SJSA1 (cell line): Measurements from ENCODE around the gene ZNF787. TPM values are rescaled to one million over a fixed set of nuclear protein-coding genes. Genes with fewer than 3 reads are reported as not detected.
"Not testable (repeated sequence)": the region's sequence is repeated elsewhere in the genome, so short reads cannot be mapped to it uniquely, and the experiment has no call there.

Experiments used
- DNase-seq, 2 experiments: peaks; one replicate each; pipeline ENCODE4 v3.0.0-alpha.2; 2015 to 2020; ENCODE audit warnings: low spot score in 2 of 2, low read depth in 1 of 2
- H3K27ac ChIP-seq: fragments of 250-450 bp; sonication (Bioruptor Pico); 2 replicates; pipeline ENCODE4 v1.5.1; 2020; ENCODE audit warnings: mild to moderate bottlenecking, moderate library complexity
- H3K27me3 ChIP-seq: fragments of 250-450 bp; sonication (Bioruptor Pico); replicated peaks from 2 replicates; pipeline ENCODE4 v1.5.1; 2020; ENCODE audit warnings: mild to moderate bottlenecking, moderate library complexity
- H3K36me3 ChIP-seq: fragments of 250-450 bp; sonication (Bioruptor Pico); 2 replicates; pipeline ENCODE4 v1.5.1; 2020; ENCODE audit warnings: mild to moderate bottlenecking
- H3K4me1 ChIP-seq: fragments of 250-450 bp; sonication (Bioruptor Pico); replicated peaks from 2 replicates; pipeline ENCODE4 v1.6.1; 2021; ENCODE audit warnings: mild to moderate bottlenecking
- H3K4me3 ChIP-seq: fragments of 250-450 bp; sonication (Bioruptor Pico); 2 replicates; pipeline ENCODE4 v1.5.1; 2020; ENCODE audit warnings: mild to moderate bottlenecking
- H3K9me3 ChIP-seq: fragments of 250-450 bp; sonication (Bioruptor Pico); replicated peaks from 2 replicates; pipeline ENCODE4 v1.5.1; 2020; ENCODE audit warnings: mild to moderate bottlenecking
- total RNA-seq: library from RNA; depleted of rRNA; stranded (reverse); fragments of >200 nt; shearing (Covaris generic); gene quantifications from 2 replicates; pipeline ENCODE4 v1.2.3, GENCODE V29; 2014

ZNF787 gene
- total RNA-seq, 1 experiment from 2014 or later: 26.2 TPM

DNA sequence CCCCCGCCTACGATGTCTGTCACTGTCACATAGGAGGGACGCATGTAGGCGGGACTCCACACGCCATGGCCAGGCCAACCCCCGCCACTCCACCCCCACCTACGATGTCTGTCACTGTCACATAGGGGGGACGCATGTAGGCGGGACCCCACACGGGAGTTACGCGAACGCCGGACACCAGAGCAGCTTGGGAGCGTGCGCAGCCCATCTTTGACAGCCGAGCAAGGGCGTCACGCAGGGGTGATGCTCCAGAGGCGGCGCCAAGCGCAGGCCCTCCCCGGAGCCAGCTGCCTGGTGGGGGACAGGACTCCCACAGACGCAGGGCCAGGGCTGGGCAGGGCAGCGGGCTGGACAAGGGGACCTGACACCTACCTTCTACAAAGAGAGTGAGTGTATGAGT, 20.0 kb downstream of the ZNF787 start:
- no peaks in the 10 kb centered on the region for H3K4me1 ChIP-seq
- DNase-seq: no peak
- no peak overlapping the region for H3K4me3 ChIP-seq
- H3K27me3 ChIP-seq: no peaks in the 10 kb centered on the region
- H3K36me3 ChIP-seq: peaks cover 53% of the 10 kb centered on the region
- no peak overlapping the region for H3K27ac ChIP-seq
- peaks cover 12% of the 10 kb centered on the region for H3K9me3 ChIP-seq

DNA sequence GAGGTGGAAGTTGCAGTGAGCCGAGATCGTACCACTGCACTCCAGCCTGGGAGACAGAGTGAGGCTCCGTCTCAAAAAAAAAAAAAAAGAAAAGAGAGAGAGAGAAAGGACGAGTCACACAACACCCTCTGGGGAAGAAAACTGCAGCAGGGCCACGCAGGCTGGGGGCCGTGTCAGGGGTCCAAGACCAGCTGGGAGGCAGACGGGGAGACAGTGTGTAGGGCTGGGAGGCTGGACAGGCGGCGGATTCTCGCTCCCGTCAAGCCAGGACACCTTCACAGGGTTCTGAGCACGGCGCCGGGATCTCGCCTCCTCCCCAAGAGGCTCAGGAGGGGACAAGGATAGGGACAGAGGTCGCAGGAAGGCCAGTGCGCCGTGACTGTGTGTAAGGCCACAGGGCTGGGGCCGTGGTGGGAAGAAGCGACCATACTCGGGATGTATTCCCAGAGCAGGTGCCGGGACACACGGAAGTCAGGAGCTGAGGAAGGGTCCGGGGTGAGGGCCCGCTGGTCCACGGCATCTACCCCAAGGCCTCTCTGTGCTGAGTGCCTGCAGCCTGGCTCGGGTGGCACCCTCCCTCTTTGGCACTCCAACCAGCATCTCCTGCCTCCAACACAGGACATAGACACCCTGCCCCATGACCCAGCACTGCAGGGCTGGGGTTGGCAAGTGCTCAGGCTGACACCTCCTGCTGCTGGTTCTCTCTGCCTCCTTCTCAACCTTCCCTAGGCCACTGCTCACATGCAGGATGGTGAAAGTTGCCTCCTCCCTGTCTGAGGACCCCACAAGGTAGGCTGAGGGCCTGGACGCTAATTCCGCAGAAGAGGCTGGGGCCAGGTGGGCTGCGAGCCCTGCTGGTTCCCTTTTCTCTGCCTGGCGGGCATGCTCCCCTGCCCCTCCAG, 21.2 kb downstream of the ZNF787 start:
- H3K27ac ChIP-seq: no peak overlapping the region
- peaks cover 22% of the 10 kb centered on the region for H3K9me3 ChIP-seq
- H3K27me3 ChIP-seq: no peaks in the 10 kb centered on the region
- no peaks in the 10 kb centered on the region for H3K4me1 ChIP-seq
- no peak overlapping the region for H3K4me3 ChIP-seq
- DNase-seq: no peak
- peaks cover 58% of the 10 kb centered on the region for H3K36me3 ChIP-seq

DNA sequence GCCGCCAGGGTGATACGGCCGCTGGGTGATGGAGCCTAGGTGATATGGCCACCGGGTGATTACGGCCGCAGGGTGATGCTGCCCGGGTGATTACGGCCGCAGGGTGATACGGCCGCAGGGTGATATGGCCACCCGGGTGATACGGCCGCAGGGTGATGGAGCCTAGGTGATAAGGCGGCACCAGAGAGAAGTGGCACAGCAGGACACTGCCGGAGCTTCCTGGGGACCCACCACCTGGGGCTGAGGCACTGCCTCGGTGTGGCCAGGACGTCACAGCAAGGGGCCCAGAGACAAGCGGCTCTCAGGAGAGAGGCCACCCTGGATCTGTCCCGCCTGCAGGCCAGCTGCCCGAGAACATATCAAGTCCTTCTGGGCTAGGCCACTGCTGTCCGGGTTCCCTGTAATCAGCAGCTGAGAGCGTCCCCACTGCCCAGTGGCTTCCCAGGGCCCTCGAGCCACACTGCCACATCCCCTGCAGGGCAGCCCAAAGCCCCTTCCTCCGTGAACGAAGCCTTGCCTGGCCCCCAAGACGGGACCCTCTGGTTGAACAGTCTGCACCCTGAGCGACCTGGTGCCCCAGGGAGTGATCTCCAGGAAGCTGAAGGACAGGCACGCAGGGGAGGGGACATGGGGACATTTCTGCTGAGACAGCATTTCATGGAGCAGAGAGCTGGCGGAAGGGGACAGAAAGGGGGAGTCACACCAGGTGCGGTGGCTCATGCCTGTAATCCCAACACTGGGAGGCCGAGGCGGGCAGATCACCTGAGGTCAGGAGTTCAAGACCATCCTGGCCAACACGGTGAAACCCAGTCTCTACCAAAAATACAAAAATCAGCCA, 22.1 kb downstream of the ZNF787 start:
- Histone ChIP-seq H3K27ac (no peak overlapping the region), H3K4me3 (no peak overlapping the region), H3K36me3 (peaks cover 59% of the 10 kb centered on the region), H3K9me3 (peaks cover 22% of the 10 kb centered on the region), H3K27me3 (no peaks in the 10 kb centered on the region), H3K4me1 (no peaks in the 10 kb centered on the region)
- DNase-seq: no peak

DNA sequence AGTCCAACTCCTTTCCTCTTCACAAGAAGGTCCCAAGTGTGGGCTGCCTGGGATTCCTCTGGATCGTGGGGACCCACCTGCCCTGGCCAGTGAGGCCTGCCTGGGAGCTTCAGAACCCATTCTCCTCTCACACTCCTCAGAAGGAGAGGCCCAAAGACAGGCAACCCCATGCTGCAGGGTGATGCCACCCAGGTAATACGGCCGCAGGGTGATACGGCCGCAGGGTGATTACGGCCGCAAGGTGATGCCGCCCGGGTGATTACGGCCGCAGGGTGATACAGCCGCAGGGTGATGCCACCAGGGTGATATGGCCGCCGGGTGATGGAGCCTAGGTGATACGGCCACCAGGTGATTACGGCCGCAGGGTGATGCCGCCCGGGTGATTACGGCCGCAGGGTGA, 22.9 kb downstream of the ZNF787 start:
- H3K9me3 ChIP-seq: peaks cover 22% of the 10 kb centered on the region
- peaks cover 63% of the 10 kb centered on the region for H3K36me3 ChIP-seq
- H3K27me3 ChIP-seq, DNase-seq, H3K4me3 ChIP-seq, H3K27ac ChIP-seq, H3K4me1 ChIP-seq: not testable (repeated sequence)

DNA sequence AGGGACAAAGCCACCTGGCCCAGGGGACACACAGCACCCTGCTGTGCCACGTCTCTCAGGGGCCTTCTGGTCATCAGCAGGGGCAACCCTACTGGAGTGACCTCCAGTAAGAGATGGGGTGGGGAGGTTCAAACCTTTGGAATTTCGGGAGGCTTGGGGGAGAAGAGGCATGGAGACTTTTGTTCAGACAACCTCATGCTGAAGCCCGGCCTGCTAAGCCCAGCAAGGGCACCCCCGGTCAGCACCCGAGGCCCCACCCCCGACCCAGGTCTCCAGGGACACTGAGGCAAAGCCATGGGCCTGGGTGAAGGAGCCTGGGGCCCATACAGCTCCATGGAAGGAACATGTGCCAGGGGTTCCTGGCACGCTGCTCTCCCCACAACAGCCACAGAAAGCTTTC, 23.3 kb downstream of the ZNF787 start:
- DNase-seq: no peak
- peaks cover 23% of the 10 kb centered on the region for H3K9me3 ChIP-seq
- peaks cover 61% of the 10 kb centered on the region for H3K36me3 ChIP-seq
- H3K4me3 ChIP-seq: no peak overlapping the region
- no peaks in the 10 kb centered on the region for H3K27me3 ChIP-seq
- H3K4me1 ChIP-seq: no peaks in the 10 kb centered on the region
- no peak overlapping the region for H3K27ac ChIP-seq

DNA sequence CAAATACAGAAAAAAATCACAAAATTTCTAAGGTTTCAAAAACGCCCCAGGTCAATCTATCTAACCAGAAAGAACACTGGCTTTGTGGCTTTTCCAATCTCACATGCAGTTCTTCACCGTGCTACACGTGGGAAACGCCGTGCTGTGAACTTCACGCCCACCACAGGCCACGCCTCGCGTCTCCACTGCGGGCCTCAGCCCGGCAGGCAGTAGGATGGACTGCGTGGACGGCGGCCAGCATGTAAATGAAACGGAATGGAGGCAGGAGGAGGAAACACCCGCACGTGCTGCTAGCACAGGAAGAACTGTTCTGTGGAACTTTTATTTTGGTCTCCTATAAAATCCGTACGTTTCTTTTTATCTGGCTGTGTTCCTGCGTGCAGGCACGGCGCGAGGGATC, 23.8 kb downstream of the ZNF787 start:
- H3K36me3 ChIP-seq: peaks cover 57% of the 10 kb centered on the region

DNA sequence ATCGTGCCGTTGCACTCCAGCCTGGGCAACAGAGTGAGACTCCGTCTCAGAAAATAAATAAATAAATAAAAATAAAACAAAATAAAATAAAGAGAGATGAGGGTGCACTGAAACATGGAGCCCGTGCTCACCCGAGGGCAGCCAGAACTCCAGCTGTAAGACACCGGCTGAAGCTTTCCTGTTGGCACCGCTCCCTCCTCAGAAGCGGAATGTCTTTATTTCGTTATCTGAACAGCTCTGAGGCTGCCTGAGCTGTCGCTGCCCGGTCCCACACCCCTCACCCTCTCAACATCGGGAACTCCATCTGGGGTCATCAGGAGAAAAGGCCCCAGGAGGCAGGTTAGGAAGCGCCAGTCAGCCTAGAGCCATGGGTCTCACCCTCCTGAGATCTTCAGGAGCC, 24.4 kb downstream of the ZNF787 start:
- Histone ChIP-seq H3K9me3 (peaks cover 28% of the 10 kb centered on the region), H3K4me1 (no peaks in the 10 kb centered on the region), H3K27ac (no peak overlapping the region), H3K36me3 (peaks cover 52% of the 10 kb centered on the region), H3K4me3 (no peak overlapping the region), H3K27me3 (no peaks in the 10 kb centered on the region)
- DNase-seq: no peak

More for the DNA sequence above, 23.8 kb downstream of the ZNF787 start:
- no peak overlapping the region for H3K4me3 ChIP-seq
- DNase-seq: no peak
- H3K4me1 ChIP-seq: no peaks in the 10 kb centered on the region
- H3K27me3 ChIP-seq: no peaks in the 10 kb centered on the region
- H3K27ac ChIP-seq: no peak overlapping the region
- peaks cover 25% of the 10 kb centered on the region for H3K9me3 ChIP-seq

DNA sequence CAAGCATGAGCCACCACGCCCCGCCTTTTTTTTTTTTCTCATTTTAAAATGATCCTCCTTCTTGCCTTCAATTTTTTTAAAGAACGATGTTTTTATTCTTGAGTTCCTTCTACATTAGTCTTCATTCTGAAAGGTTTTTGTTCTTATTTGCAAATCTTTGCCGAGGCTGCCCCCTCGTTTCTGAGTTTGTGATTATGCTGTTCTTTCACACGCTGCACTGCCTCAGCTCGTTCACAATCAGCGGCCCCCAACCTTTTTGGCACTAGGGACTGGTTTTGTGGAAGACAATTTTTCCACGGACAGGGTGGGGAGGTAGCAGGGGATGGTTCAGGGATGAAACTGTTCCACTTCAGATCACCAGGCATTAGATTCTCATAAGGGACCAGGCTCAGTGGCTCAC, 26.6 kb downstream of the ZNF787 start:
- H3K4me3 ChIP-seq: no peak overlapping the region
- H3K36me3 ChIP-seq: peaks cover 58% of the 10 kb centered on the region
- H3K27ac ChIP-seq: no peak overlapping the region

DNA sequence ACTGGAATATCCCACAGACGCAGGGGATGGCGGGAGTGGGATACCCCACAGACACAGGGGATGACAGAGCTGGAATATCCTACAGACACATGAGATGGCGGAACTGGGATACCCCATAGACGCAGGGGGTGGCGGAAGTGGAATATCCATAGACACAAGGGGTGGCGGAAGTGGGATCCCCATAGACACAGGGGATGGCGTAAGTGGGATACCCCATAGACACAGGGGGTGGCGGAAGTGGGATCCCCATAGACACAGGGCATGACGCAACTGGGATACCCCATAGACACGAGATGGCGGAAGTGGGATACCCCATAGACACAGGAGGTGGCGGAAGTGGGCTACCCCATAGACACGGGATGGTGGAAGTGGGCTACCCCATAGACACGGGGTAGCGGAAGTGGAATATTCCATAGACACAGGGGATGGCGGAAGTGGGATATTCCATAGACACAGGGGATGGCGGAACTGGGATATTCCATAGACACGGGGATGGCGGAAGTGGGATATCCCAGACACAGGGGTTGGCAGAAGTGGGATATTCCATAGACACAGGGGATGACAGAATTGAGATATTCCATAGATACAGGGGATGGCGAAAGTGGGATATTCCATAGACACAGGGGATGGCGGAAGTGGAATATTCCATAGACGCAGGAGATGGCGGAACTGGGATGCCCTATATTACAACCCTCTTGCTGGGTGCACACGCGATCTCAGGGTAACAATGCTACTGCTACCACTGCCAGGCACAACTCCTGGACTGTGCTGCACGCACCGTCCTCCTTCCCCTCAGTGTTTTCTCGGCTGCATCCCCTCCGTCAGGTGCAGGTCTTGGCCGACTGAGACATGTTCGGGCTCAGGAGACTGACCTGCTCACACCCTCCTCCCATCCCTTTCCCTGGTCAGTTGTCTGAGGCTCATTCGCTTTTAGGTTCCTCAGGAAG, 28.1 kb downstream of the ZNF787 start:
- Histone ChIP-seq H3K4me3 (no peak overlapping the region), H3K4me1 (no peaks in the 10 kb centered on the region), H3K27me3 (no peaks in the 10 kb centered on the region), H3K9me3 (peaks cover 21% of the 10 kb centered on the region), H3K27ac (no peak overlapping the region), H3K36me3 (peaks cover 57% of the 10 kb centered on the region)
- no peak for DNase-seq

More for the DNA sequence above, 26.6 kb downstream of the ZNF787 start:
- H3K27me3 ChIP-seq: no peaks in the 10 kb centered on the region
- H3K4me1 ChIP-seq: no peaks in the 10 kb centered on the region
- H3K9me3 ChIP-seq: peaks cover 28% of the 10 kb centered on the region
- DNase-seq: no peak

DNA sequence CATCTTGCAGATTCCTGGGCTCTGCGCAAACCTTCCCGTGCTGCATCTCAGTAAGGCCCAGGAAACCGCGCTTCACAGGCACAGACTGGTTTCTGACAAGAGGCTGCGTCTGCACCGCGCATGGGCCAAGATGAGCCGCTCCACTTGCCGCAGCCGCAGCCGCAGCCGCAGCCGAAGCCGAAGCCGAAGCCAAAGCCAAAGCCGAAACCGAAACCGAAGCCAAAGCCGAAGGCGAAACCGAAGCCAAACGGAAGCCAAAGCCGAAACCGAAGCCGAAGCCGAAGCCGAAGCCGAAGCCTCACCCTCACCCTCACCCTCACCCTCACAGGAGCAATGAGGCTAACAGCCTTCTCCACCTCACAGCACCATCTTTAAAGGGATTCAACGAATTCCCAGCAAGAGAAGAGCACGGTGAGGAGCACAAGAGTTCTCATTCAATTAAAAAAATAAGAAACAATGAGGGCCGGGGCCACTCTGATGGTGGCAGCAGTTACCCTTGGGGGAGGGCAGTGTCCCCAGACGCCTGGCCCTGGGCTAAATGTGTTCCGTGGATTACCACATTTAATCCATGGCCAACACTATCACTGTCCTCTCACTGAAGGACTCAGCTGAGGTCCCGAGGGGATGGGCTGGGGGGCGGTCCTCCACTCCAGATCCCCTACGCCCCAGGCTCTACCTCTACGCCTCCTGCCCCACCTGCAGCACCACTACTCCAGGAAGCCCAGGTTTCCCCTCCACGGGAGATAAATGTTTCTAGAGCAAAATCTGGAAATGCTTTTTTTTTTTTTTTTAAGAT, 29.1 kb downstream of the ZNF787 start:
- Histone ChIP-seq H3K9me3 (peaks cover 20% of the 10 kb centered on the region), H3K4me1 (no peaks in the 10 kb centered on the region), H3K36me3 (peaks cover 56% of the 10 kb centered on the region), H3K27me3 (no peaks in the 10 kb centered on the region), H3K4me3 (no peak overlapping the region), H3K27ac (no peak overlapping the region)
- no peak for DNase-seq

DNA sequence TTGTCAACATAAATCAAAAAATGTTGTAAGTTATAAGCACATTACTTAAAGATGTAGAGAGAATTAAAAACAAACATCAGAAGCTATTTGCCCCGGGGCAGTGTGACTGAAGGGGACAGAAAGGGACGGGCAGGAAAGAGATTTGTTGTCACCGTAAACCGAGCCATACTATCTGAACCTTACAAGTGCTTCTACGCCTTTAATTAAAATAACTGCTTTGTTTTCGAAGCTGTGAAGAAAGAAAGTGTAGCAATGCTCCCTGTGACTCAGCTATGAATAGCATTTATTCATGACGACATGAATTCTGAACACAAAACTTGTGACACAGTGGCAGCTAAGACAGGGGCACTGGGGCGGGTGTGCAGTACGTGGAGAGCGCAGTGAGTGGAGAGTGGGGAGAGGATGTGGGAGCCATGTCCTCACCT, 30.0 kb downstream of the ZNF787 start:
- H3K36me3 ChIP-seq: peaks cover 56% of the 10 kb centered on the region
- H3K9me3 ChIP-seq: peaks cover 20% of the 10 kb centered on the region
- H3K27ac ChIP-seq: no peak overlapping the region
- no peaks in the 10 kb centered on the region for H3K27me3 ChIP-seq
- H3K4me1 ChIP-seq: no peaks in the 10 kb centered on the region
- no peak for DNase-seq
- no peak overlapping the region for H3K4me3 ChIP-seq

DNA sequence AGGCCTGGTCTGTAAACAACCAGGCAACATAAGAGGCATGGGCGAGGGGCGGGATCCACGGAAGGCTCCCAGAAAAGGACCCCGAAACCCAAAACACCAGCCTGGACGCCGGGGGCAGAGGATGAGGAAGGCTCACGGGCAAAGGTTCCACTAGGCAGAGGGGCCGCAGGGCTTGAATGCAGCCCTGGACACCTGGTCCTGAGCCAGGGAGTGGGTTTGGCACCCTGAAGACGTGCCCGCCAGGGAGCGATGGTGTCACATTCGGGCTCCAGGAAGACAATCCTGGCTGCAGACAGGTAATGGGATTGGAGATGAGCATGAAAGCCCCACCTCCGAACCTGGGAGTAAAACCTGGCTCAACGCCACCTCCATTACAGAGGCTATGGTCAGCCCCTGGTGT, 31.8 kb downstream of the ZNF787 start:
- Histone ChIP-seq H3K4me1 (no peaks in the 10 kb centered on the region), H3K4me3 (no peak overlapping the region), H3K27me3 (no peaks in the 10 kb centered on the region), H3K9me3 (peaks cover 7% of the 10 kb centered on the region; the same call in 1 of the 2 replicates), H3K27ac (no peak overlapping the region), H3K36me3 (peaks cover 51% of the 10 kb centered on the region)
- no peak for DNase-seq
